HG02642 (cell line): ENCODE data around the gene CDH4.
"Not testable (repeated sequence)": the region's sequence is repeated elsewhere in the genome, so short reads cannot be mapped to it uniquely, and the experiment has no call there.

Experiments
- ATAC-seq: cut with Tn5 transposase; IDR thresholded peaks from one replicate; pipeline ENCODE4 v1.9.1; 2021; ENCODE audit warnings: mild to moderate bottlenecking; ENCODE audit not compliant: unreplicated experiment, poor library complexity

Gene CDH4

GRCh38 chr20:61404303-61404702 lies 152.2 kb downstream of the CDH4 start:
- no peak for ATAC-seq

- no peak for ATAC-seq
Observed at GRCh38 chr20:61405007-61405406, 152.9 kb downstream of the CDH4 start.

- ATAC-seq = not testable (repeated sequence)
Observed at GRCh38 chr20:61406773-61407172, 154.7 kb downstream of the CDH4 start.

- no peak for ATAC-seq
Observed at GRCh38 chr20:61407561-61407960, 155.5 kb downstream of the CDH4 start.

- ATAC-seq = no peak
Observed at GRCh38 chr20:61408951-61409740, 157.1 kb downstream of the CDH4 start.

- ATAC-seq = no peak
Observed at GRCh38 chr20:61411743-61412142, 159.7 kb downstream of the CDH4 start.

- no peak for ATAC-seq
Observed at GRCh38 chr20:61413752-61414151, 161.7 kb downstream of the CDH4 start.

GRCh38 chr20:61414455-61414991 lies 162.5 kb downstream of the CDH4 start:
- ATAC-seq = no peak

- no peak for ATAC-seq
Observed at GRCh38 chr20:61416546-61416945, 164.5 kb downstream of the CDH4 start.

- ATAC-seq = no peak
Observed at GRCh38 chr20:61417221-61417941, 165.3 kb downstream of the CDH4 start.

- ATAC-seq = no peak
Observed at GRCh38 chr20:61419010-61419409, 166.9 kb downstream of the CDH4 start.

- no peak for ATAC-seq
Observed at GRCh38 chr20:61419501-61419900, 167.4 kb downstream of the CDH4 start.

- no peak for ATAC-seq
Observed at GRCh38 chr20:61420056-61420455, 168.0 kb downstream of the CDH4 start.

GRCh38 chr20:61420781-61421180 lies 168.7 kb downstream of the CDH4 start:
- ATAC-seq = no peak

GRCh38 chr20:61422636-61423425 lies 170.8 kb downstream of the CDH4 start:
- no peak for ATAC-seq

- no peak for ATAC-seq
Observed at GRCh38 chr20:61424011-61424627, 172.1 kb downstream of the CDH4 start.

- no peak for ATAC-seq
Observed at GRCh38 chr20:61424628-61425420, 172.8 kb downstream of the CDH4 start.

- not testable (repeated sequence) for ATAC-seq
Observed at GRCh38 chr20:61425541-61425991, 173.5 kb downstream of the CDH4 start.

- no peak for ATAC-seq
Observed at GRCh38 chr20:61426352-61426751, 174.3 kb downstream of the CDH4 start.
